Measurements from ENCODE around the gene GIMAP7. TPM values are rescaled to one million over a fixed set of nuclear protein-coding genes. Genes with fewer than 3 reads are reported as not detected.

The GIMAP7 gene
- not detected in 5 replicates for total RNA-seq (2022; extraction: Qiagen RNA extraction; ENCODE audit: low read depth)

DNA sequence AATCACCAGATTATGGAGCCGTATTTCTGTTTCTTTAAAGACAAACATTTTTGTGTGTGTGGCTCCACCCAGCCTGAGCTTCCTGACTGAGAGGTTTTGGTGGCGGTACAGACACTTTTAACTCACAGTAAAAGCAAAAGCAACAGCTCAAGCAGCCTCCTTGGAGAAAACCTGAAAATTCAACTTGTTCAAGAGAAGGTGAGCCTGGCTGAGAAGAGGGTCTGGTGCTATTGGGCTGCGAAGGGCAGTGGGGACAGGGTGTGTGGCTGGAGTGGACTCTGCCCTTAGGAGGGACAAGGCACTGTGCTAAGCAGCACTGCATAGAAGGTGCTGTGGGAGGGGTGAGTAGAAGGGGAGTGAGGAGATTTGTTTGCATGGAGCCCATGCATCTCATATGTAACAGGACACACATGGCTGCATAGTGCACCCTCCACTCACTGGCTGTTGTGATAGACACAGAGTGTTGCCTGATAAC lies at the start of gene GIMAP7:
TSS of gene GIMAP7 (plus strand) at position 125 of the 475 bp plus-strand sequence. CDS start 5,103 bp downstream, outside the sequence.

DNA sequence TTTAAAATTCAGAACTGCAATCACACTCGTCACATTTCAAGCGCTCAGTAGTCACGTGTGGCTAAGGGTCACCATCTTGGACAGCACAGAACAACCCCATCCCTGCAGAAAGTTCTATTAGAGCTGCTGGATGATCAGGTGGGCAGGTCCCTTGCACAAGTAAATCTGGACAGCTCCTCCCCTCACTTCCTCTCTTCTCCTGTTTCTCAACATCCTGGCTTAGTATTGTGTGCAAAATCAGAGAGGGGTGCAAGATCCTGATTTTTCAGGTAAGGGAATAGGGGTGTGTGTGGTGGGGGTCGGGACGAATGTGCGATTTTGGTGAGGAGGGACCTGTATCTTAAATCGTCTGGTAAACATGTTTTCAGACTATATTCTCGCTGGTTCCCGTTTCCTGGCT lies 52.5 kb downstream of the GIMAP7 start, which contains the start of gene GIMAP4:
TSS of gene GIMAP4 (plus strand) at position 222 of the 400 bp plus-strand sequence. CDS start 2,512 bp downstream, outside the sequence.

Other genes starting within 250 kb of the GIMAP7 start
- 0.07 to 0.20 TPM in 2 of 5 replicates, not detected in the others for gene LRRC61, start 191.5 kb upstream of the GIMAP7 start, total RNA-seq (2022; extraction: Qiagen RNA extraction; ENCODE audit: low read depth)
- gene ACTR3C, start 191.3 kb upstream of the GIMAP7 start, total RNA-seq (2022; extraction: Qiagen RNA extraction; ENCODE audit: low read depth), result 0.36 TPM in 1 of 5 replicates, not detected in the others
- not detected in 5 replicates for gene RARRES2, start 173.2 kb upstream of the GIMAP7 start, total RNA-seq (2022; extraction: Qiagen RNA extraction; ENCODE audit: low read depth)
- 72.0 to 88.5 TPM (median 83.6 TPM) in 5 replicates for gene REPIN1, start 146.1 kb upstream of the GIMAP7 start, total RNA-seq (2022; extraction: Qiagen RNA extraction; ENCODE audit: low read depth)
- gene ZNF775, start 135.5 kb upstream of the GIMAP7 start, total RNA-seq (2022; extraction: Qiagen RNA extraction; ENCODE audit: low read depth), result 4.5 to 6.3 TPM (median 5.2 TPM) in 5 replicates
- gene GIMAP8, start 64.2 kb upstream of the GIMAP7 start, total RNA-seq (2022; extraction: Qiagen RNA extraction; ENCODE audit: low read depth), result not detected in 5 replicates
- not detected in 5 replicates for gene GIMAP4, start 52.5 kb downstream of the GIMAP7 start, total RNA-seq (2022; extraction: Qiagen RNA extraction; ENCODE audit: low read depth)
- gene GIMAP6, start 117.5 kb downstream of the GIMAP7 start, total RNA-seq (2022; extraction: Qiagen RNA extraction; ENCODE audit: low read depth), result not detected in 5 replicates
- 0.08 TPM in 1 of 5 replicates, not detected in the others for gene GIMAP2, start 170.8 kb downstream of the GIMAP7 start, total RNA-seq (2022; extraction: Qiagen RNA extraction; ENCODE audit: low read depth)
- not detected in 5 replicates for gene GIMAP1, start 201.7 kb downstream of the GIMAP7 start, total RNA-seq (2022; extraction: Qiagen RNA extraction; ENCODE audit: low read depth)
- 0.14 TPM in 1 of 5 replicates, not detected in the others for gene GIMAP5, start 222.5 kb downstream of the GIMAP7 start, total RNA-seq (2022; extraction: Qiagen RNA extraction; ENCODE audit: low read depth)